HG02870 (cell line): ENCODE data around the gene BBS2.
A peak's percentile ranks its signal among the peaks of the same experiment; 100 is the strongest.

Experiments
- ATAC-seq: cut with Tn5 transposase; IDR thresholded peaks from one replicate; pipeline ENCODE4 v1.9.1; 2021; ENCODE audit warnings: mild to moderate bottlenecking, moderate library complexity; ENCODE audit not compliant: unreplicated experiment

Gene BBS2

GRCh38 chr16:56519459-56520250 lies at the start of gene BBS2:
Gene BBS2, minus strand, starts transcription at chr16:56520024. Its CDS starts 162 bp downstream, at chr16:56519862.
- peak; percentile 85 for ATAC-seq

- ATAC-seq, result no peak
Measured at GRCh38 chr16:56564793-56565477, 45.1 kb upstream of the BBS2 start, which contains the start of gene MT4. Gene MT4, plus strand, starts transcription at chr16:56565073. Its CDS starts 56 bp downstream, at chr16:56565129.

GRCh38 chr16:56561126-56561525 lies 41.3 kb upstream of the BBS2 start:
- ATAC-seq, result no peak

GRCh38 chr16:56560447-56560846 lies 40.6 kb upstream of the BBS2 start:
- no peak for ATAC-seq

- ATAC-seq, result no peak
Measured at GRCh38 chr16:56559109-56559508, 39.3 kb upstream of the BBS2 start.

- no peak for ATAC-seq
Measured at GRCh38 chr16:56558024-56558747, 38.4 kb upstream of the BBS2 start.

- no peak for ATAC-seq
Measured at GRCh38 chr16:56554441-56554840, 34.6 kb upstream of the BBS2 start.

- ATAC-seq, result no peak
Measured at GRCh38 chr16:56551796-56552738, 32.2 kb upstream of the BBS2 start.

GRCh38 chr16:56549744-56550385 lies 30.0 kb upstream of the BBS2 start:
- ATAC-seq, result no peak

GRCh38 chr16:56549161-56549560 lies 29.3 kb upstream of the BBS2 start:
- no peak for ATAC-seq

GRCh38 chr16:56547949-56548567 lies 28.2 kb upstream of the BBS2 start:
- no peak for ATAC-seq

GRCh38 chr16:56547120-56547948 lies 27.5 kb upstream of the BBS2 start:
- no peak for ATAC-seq

GRCh38 chr16:56542039-56542438 lies 22.2 kb upstream of the BBS2 start:
- ATAC-seq, result no peak

- ATAC-seq, result no peak
Measured at GRCh38 chr16:56539656-56540055, 19.8 kb upstream of the BBS2 start.

- ATAC-seq, result no peak
Measured at GRCh38 chr16:56538331-56538730, 18.5 kb upstream of the BBS2 start.

GRCh38 chr16:56534847-56535383 lies 15.1 kb upstream of the BBS2 start:
- no peak for ATAC-seq

- no peak for ATAC-seq
Measured at GRCh38 chr16:56532714-56533113, 12.9 kb upstream of the BBS2 start.

- no peak for ATAC-seq
Measured at GRCh38 chr16:56530872-56531271, 11.0 kb upstream of the BBS2 start.
